GM03348 (cell line): ENCODE measurements around the gene TARS1.

Experiments used
- DNase-seq: peaks from one replicate; pipeline ENCODE4 v3.0.0; 2012; ENCODE audit warnings: low spot score

TARS1 gene

DNA sequence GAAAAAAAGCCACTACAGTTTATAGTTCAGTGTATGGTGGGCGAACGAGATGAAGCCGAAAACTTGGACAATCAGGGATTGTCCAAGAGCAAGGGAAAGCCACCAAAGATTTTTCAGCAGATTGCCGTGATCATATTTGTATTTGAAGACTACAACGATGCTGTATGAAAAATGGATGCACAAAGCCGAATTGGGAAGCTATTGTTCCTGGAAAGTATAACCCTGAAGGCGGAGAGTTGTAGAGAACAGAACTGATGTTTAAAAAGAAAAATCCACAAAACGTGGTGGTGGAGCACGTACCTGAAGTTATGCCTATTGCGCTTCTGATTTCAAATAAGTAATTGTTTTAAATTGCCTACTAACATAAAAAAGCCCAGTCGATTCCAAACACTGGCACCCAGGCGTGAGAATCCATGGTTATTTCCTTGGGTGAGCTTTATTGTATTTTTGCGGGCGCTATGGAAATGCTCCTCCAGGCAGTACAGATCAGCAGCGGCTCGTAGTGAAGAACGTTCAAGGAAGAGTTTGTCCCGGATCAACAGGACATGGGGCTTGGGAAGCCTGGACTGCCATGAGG is 772 bp upstream of the TARS1 start:
- DNase-seq = no peak

- DNase-seq = peak; percentile 53
Observed at GRCh38 chr5:33441241-33442177, 744 bp downstream of the TARS1 start.

DNA sequence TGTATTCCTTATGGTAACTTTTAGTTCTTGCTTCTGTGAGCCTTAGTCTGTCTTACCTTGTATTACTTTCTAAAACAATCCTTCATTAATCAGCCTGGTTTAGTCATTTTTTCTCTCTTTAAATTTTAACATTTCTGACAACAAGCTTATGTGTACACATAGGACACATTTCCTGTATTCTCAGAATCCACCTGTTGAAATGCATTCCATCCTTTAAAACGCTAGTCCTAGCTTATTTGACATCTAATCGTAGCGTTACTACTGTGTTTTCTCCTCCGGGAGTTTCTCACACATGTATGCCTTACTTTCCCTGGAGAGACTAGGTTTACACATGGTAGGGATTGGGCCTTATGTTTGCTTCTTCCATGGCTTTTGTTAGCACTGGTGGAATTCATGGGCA is 3.8 kb downstream of the TARS1 start:
- no peak for DNase-seq

DNA sequence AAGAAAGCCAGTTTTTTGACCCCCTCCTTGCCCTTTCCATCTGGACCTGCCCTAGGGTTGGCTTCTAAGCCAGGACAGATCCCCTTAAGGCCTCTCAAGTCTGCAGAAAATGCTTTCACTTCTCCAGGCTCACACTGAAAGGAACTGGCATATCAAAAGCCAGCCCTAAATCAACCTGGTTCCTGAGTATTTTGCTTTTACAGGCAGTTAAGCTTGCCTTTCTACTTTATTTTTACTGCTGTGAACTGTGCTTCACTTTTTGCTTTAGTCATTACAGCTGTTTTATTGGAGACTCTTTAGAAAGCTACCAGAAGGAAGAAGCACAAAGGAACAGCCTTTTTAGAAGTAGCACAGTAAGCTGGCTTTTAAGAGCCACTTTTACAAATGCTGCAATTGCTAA is 5.0 kb downstream of the TARS1 start:
- no peak for DNase-seq

DNA sequence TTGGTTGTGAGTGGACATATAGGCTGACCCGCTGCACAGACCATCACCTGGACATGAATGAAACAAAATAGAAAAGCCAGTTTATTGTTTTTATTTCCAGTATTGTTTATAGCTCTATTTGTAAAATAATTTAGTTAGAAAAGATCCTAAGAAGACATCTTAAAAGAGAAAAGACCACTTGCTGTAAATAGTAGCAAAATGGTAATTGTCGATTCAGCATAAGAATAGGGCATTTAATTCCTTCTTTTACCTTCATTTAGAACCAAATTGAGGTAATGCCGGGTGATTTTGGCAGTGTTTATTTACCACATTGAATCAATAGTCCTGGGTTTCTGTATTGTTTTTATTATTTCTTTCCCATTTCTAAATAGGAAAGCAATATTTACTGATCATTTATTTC is 7.4 kb downstream of the TARS1 start:
- no peak for DNase-seq

DNA sequence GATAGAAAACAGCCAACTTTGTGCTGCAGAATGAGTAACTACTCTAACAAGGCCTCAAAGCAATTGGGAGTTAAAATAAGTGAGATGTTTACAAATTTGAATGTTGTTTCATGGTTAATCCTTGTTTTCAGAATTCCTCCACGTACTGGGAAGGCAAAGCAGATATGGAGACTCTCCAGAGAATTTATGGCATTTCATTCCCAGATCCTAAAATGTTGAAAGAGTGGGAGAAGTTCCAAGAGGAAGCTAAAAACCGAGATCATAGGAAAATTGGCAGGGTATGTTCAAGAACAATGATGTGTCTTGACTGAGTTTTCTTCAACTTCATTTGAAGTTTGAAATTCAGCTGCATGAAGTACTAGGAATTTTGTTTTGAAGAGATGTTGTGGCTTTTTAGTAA is 16.4 kb downstream of the TARS1 start:
- DNase-seq = peak; percentile 37

DNA sequence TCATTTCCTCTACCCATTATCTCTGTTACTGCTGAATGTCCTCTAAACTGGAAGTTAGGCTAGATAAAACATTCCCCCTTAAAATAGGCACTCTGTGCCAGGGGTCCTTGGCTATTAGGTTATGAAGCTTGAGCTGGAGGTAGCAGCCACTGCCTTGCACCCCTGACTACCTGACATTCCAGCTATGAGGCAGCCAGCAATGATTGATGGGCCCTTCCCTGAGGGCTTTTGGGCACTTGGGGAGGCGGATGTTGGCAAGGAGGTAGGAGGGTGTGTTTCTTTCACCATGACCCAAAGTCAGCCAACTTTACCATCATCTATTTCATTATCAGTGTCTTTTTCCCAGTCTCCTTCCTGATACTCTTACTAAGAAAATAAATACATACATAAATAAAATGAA is 17.1 kb downstream of the TARS1 start:
- DNase-seq = no peak

GRCh38 chr5:33460210-33460609 is 19.4 kb downstream of the TARS1 start:
- no peak for DNase-seq

GRCh38 chr5:33462456-33462855 is 21.7 kb downstream of the TARS1 start:
- no peak for DNase-seq

DNA sequence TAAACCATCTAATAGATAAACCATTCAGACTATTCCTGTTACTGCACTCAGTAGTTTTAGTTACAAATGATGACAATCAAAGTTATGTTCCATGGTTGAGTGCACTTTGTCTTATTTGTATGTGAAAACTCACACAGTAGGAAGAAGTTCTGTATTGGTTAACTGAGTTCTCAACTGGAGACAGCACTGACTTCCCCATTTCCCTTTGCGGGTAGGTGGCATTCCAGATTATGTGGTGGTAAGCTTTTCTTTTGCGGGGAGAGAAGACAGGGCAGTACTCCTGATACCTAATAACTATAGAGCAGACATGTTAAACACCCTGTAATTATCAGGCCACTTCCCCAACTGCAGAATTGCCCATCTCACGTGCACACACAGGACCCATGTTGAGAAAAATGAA is 24.4 kb downstream of the TARS1 start:
- no peak for DNase-seq

DNA sequence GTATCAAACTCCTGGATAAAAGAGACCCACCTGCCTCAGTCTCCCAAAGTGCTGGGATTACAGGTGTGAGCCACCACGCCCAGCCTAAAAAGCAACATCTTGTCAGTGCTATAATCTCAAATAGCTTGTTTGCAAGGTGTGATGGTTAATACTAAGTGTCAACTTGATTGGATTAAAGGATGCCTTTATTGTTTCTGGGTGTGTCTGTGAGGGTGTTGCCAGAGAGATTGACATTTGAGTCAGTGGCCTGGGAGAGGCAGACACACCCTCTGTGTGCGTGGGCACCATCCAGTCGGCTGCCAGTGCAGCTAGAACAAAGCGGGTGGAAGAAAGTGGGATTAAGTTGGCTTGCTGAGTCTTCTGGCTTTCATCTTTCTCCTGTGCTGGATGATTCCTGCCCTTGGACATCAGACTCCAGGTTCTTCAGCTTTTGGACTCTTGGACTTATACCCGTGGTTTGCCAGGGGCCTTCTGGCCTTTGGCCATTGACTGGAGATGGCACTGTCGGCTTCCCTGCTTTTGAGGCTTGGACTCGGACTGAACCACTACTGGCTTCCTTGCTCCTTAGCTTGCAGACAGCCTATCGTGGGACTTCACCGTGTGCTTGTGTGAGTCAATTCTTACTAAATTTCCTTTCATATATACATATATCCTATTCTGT is 28.1 kb downstream of the TARS1 start:
- no peak for DNase-seq

GRCh38 chr5:33470544-33470943 is 29.8 kb downstream of the TARS1 start:
- DNase-seq = peak; percentile 21

DNA sequence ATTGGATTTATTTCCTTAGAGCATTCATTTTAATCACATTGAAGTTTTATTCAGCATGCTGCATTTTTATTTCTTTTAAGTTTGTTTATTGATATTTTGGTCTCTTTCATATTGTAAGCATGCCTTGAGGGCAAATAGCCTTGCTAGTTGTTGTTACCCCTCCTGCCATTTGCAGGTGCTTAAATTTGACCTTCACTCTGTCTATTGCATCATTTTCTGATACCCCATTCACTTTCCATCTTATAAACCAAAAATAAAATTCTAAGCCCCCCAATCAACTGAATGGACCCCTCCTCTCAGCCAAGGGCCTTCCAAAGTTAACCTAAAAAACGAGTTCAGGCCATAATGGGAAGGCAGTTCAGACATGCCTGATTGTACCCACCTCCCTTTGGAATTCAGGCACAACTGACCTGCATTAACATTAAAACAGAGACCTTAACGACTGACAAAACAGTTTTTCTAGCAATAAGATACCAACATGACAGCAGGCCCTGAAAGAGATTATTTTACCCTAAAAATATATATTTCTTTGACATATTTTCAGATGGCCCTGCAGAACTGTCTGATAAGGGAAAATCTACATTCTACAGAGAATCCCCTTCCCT is 32.1 kb downstream of the TARS1 start:
- DNase-seq = no peak

GRCh38 chr5:33474004-33474403 is 33.2 kb downstream of the TARS1 start:
- no peak for DNase-seq

DNA sequence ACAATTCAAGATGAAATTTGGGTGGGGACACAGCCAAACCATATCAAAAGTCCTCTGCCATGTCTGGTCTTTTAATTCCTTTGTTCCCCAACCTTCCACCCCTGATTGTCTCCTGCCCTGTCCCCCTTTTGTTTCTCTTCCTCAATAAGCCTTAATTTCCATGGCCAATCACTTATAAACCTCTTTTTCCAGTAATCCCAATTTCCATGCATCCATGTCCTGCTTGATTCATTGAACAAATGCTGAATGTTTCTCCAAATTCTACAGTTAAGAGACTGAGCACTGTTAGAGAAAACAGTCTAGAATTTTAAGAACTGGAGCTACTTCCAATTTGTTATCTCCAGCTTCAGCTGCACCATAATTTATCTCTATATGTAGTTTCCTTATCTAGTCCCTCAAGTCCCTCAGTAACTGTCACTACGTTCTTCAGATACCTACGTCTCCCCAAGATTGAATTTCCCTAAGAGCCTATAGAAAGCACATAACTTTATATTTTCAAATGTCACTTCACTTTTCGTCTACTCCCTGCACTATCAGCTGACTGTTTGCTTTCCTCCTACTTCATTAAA is 34.2 kb downstream of the TARS1 start:
- no peak for DNase-seq

DNA sequence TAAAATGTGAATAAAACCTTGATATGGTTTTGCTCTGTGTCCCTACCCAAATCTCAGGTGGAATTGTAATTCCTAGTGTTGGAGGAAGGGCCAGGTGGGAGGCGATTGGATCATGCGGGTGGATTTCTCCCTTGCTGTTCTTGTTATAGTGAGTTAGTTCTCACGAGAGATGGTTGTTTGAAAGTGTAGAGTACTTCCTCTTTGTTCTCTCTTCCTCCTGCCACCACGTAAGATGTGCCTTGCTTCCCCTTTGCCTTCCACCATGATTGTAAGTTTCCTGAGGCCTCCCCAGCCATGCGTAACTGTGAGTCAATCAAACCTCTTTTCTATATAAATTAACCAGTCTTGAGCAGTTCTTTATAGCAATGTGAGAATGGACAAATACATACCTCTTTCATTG is 34.9 kb downstream of the TARS1 start:
- DNase-seq = no peak

DNA sequence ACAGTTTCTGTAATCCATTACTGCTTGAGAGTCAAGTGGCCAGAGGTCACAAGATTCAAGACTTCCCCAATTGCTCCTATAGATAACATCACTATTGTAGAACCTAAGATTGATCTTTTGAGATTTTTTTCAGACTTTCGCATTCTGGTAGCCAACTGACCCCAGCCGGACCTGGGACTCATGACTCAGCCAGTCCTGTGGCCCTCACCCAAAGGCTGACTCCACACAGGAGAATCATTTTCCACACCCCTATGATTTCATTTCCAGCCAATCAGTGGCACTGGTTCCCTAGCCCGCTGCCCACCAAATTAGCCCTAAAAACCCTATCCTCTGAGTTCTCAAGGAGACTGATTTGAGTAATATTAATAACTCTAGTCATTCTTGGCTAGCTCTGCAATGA is 36.2 kb downstream of the TARS1 start:
- no peak for DNase-seq

GRCh38 chr5:33477816-33478215 is 37.1 kb downstream of the TARS1 start:
- no peak for DNase-seq

DNA sequence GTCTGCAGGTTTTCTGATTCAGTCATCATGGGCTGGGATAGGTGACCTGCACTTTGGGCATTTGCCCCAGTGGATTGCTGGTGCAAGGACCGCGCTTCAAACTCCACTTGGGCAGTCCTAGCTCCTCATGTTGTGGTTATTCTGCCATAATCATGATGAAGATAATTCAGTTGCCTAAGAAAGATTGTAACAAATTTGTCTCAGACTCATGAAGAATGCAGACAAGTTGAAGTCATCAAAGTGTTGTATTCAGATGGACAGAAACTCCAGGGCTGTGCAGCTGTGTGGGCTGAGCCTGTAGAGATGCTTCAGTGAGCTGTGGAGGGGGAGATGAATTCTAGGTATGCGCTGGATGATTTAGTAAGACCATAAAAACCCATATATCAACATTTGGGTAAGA is 38.5 kb downstream of the TARS1 start:
- no peak for DNase-seq

DNA sequence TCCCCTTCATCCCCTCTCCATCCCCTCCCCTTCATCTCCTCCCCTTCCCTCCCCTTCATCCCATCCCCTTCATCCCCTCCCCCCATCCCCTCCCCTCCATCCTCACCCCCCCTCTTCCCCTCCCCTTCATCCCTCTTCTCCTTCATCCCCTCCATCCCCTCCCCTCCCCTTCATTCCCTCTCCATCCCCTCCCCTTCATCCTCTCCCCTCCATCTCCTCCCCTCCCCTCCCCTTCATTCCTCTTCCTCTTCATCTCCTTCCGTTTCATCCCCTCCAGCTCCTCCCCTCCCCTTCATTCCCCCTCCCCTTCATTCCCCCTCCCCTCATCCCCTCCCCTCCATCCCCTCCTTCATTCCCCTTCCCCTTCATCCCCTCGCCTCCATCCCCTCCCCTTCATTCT is 40.1 kb downstream of the TARS1 start:
- no peak for DNase-seq

DNA sequence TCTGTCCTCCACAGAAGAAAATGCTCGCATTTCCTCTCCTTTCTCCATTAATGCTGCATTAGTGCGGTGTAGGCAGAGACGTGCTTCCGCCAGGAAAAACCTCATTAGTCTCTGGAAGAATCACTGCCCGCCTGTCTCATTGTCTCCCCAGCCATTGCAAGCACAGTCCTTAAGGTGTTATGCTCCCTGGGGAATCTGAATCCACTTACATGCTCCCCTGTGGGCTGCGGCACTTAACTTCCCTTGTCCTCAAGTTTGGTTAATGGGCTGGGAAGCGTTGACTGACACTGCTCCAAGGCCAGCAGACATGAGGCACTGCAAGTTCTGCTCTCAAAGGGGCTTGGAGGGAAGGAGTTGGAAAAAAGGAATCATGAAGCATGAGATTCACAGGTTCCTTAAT is 41.6 kb downstream of the TARS1 start:
- DNase-seq = no peak

GRCh38 chr5:33487236-33487635 is 46.5 kb downstream of the TARS1 start:
- no peak for DNase-seq
